Neural cell (in vitro differentiated cells): Measurements from ENCODE around the gene TXNL4B.

ENCODE experiments used
- EZH2 ChIP-seq: fragments of 200-600, 300-800 bp; shearing (Covaris generic), sonication (generic); IDR thresholded peaks from 2 replicates; pipeline ENCODE4 v1.6.1; 2014; ENCODE audit warnings: antibody characterized with exemption, low read length, borderline replicate concordance, mild to moderate bottlenecking; ENCODE audit not compliant: insufficient read depth, poor library complexity, severe bottlenecking
- MXI1 ChIP-seq: fragments of 450-650 bp; conservative IDR thresholded peaks from 2 replicates; pipeline ENCODE4 v1.6.1; 2014; ENCODE audit warnings: antibody characterized with exemption, mild to moderate bottlenecking; ENCODE audit not compliant: poor library complexity, severe bottlenecking
- POLR2AphosphoS5 ChIP-seq: IDR thresholded peaks from 2 replicates; pipeline ENCODE4 v1.6.1; 2012
- RAD21 ChIP-seq: fragments of 450-650 bp; conservative IDR thresholded peaks from 2 replicates; pipeline ENCODE4 v1.6.1; 2014; ENCODE audit warnings: antibody characterized with exemption, mild to moderate bottlenecking, moderate library complexity
- TF ChIP-seq, protein P1 (sequence below): IDR thresholded peaks from 2 replicates; pipeline ENCODE4 v1.6.1; 2012; ENCODE audit warnings: borderline replicate concordance
- TF ChIP-seq, protein P2 (sequence below): fragments of 450-650 bp; IDR thresholded peaks from 2 replicates; pipeline ENCODE4 v1.5.1; 2014; ENCODE audit warnings: antibody characterized with exemption, mild to moderate bottlenecking, moderate library complexity; ENCODE audit not compliant: poor library complexity, severe bottlenecking

DNA sequence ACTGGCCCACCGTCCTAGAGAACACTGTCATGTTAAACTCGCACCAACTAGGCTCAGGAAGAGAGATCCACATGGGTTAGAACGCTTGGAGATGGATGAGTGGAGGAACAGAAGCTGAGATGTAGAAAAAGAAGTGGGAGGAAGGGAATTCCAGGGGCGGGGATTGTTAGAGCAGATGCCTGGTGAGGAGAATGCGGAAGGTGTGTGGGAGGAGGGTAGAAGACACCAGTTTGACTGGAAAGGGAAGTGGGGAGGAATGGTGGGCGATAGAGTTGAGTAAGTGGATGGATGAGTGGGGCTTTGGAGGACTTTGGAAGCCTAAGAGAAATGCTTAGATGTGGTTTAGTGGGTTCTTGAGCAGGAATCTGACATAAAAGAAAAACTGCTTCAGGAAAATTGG is 37.6 kb upstream of the TXNL4B start:
- TF ChIP-seq POLR2AphosphoS5: no peak
- TF ChIP-seq, protein P1, sequence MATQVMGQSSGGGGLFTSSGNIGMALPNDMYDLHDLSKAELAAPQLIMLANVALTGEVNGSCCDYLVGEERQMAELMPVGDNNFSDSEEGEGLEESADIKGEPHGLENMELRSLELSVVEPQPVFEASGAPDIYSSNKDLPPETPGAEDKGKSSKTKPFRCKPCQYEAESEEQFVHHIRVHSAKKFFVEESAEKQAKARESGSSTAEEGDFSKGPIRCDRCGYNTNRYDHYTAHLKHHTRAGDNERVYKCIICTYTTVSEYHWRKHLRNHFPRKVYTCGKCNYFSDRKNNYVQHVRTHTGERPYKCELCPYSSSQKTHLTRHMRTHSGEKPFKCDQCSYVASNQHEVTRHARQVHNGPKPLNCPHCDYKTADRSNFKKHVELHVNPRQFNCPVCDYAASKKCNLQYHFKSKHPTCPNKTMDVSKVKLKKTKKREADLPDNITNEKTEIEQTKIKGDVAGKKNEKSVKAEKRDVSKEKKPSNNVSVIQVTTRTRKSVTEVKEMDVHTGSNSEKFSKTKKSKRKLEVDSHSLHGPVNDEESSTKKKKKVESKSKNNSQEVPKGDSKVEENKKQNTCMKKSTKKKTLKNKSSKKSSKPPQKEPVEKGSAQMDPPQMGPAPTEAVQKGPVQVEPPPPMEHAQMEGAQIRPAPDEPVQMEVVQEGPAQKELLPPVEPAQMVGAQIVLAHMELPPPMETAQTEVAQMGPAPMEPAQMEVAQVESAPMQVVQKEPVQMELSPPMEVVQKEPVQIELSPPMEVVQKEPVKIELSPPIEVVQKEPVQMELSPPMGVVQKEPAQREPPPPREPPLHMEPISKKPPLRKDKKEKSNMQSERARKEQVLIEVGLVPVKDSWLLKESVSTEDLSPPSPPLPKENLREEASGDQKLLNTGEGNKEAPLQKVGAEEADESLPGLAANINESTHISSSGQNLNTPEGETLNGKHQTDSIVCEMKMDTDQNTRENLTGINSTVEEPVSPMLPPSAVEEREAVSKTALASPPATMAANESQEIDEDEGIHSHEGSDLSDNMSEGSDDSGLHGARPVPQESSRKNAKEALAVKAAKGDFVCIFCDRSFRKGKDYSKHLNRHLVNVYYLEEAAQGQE: no peak
- no peak for TF ChIP-seq EZH2
- TF ChIP-seq, protein P2, sequence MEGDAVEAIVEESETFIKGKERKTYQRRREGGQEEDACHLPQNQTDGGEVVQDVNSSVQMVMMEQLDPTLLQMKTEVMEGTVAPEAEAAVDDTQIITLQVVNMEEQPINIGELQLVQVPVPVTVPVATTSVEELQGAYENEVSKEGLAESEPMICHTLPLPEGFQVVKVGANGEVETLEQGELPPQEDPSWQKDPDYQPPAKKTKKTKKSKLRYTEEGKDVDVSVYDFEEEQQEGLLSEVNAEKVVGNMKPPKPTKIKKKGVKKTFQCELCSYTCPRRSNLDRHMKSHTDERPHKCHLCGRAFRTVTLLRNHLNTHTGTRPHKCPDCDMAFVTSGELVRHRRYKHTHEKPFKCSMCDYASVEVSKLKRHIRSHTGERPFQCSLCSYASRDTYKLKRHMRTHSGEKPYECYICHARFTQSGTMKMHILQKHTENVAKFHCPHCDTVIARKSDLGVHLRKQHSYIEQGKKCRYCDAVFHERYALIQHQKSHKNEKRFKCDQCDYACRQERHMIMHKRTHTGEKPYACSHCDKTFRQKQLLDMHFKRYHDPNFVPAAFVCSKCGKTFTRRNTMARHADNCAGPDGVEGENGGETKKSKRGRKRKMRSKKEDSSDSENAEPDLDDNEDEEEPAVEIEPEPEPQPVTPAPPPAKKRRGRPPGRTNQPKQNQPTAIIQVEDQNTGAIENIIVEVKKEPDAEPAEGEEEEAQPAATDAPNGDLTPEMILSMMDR: no peak
- no peak for TF ChIP-seq MXI1
- no peak for TF ChIP-seq RAD21
